ENCODE results near the gene KIR2DL1. TPM values are rescaled to one million over a fixed set of nuclear protein-coding genes. Genes with fewer than 3 reads are reported as not detected.

The KIR2DL1 gene
- total RNA-seq, 1 donor from 2014 or later, result not detected

- CTCF ChIA-PET, result no interaction called here
- ATAC-seq (ENCODE audit: low read depth) (no peak), DNase-seq (no peak)
- Mint-ChIP-seq H3K9me3 (no peaks in the 10 kb centered on the region), H3K36me3 (ENCODE audit: low read depth) (no peaks in the 10 kb centered on the region), H3K27me3 (peaks cover 7% of the 10 kb centered on the region), H3K4me1 (peaks cover 16% of the 10 kb centered on the region), H3K27ac (no peak overlapping the region), H3K4me3 (no peak overlapping the region)
- POLR2A ChIA-PET, result no interaction called here
- TF ChIP-seq CTCF (IDR thresholded peaks at IDR 0.05), result no peak
- intact Hi-C loops (cut with micrococcal nuclease), result no loop called here
Observed at GRCh38 chr19:54795758-54796157, 26.2 kb downstream of the KIR2DL1 start.

- Mint-ChIP-seq H3K4me3 (no peak within 1 kb of the TSS), H3K36me3 (ENCODE audit: low read depth) (no peaks in the 10 kb centered on the region), H3K27ac (no peak within 1 kb of the TSS), H3K27me3 (peaks cover 23% of the 10 kb centered on the region), H3K4me1 (no peaks in the 10 kb centered on the region), H3K9me3 (no peaks in the 10 kb centered on the region)
- intact Hi-C loops (cut with micrococcal nuclease), result no loop called here
- TF ChIP-seq CTCF (IDR thresholded peaks at IDR 0.05), result no peak
- ATAC-seq (ENCODE audit: low read depth), result no peak
- DNase-seq, result no peak
- CTCF ChIA-PET, result no interaction called here
- POLR2A ChIA-PET, result no interaction called here
Observed at GRCh38 chr19:54803410-54803809, 33.8 kb downstream of the KIR2DL1 start, which contains the start of gene KIR2DL4. Gene KIR2DL4 (plus strand): TSS chr19:54803610. CDS start chr19:54803652, 42 bp downstream.

GRCh38 chr19:54804101-54804500 lies 34.5 kb downstream of the KIR2DL1 start:
- no peak overlapping the region for H3K27ac Mint-ChIP-seq
- ChIA-PET POLR2A (no interaction called here), CTCF (no interaction called here)
- DNase-seq, result no peak
- no peaks in the 10 kb centered on the region for H3K4me1 Mint-ChIP-seq
- no peaks in the 10 kb centered on the region for H3K36me3 Mint-ChIP-seq (ENCODE audit: low read depth)
- TF ChIP-seq CTCF (IDR thresholded peaks at IDR 0.05), result no peak
- ATAC-seq (ENCODE audit: low read depth), result no peak
- intact Hi-C loops (cut with micrococcal nuclease), result no loop called here
- peaks cover 22% of the 10 kb centered on the region for H3K27me3 Mint-ChIP-seq
- no peak overlapping the region for H3K4me3 Mint-ChIP-seq
- no peaks in the 10 kb centered on the region for H3K9me3 Mint-ChIP-seq

- H3K27me3 Mint-ChIP-seq, result peaks cover 24% of the 10 kb centered on the region
- H3K27ac Mint-ChIP-seq, result no peak overlapping the region
- no peak overlapping the region for H3K4me3 Mint-ChIP-seq
- no peaks in the 10 kb centered on the region for H3K4me1 Mint-ChIP-seq
- no peak for TF ChIP-seq CTCF (IDR thresholded peaks at IDR 0.05)
- POLR2A ChIA-PET, result no interaction called here
- no peaks in the 10 kb centered on the region for H3K36me3 Mint-ChIP-seq (ENCODE audit: low read depth)
- CTCF ChIA-PET, result no interaction called here
- intact Hi-C loops (cut with micrococcal nuclease), result no loop called here
- no peak for DNase-seq
- no peak for ATAC-seq (ENCODE audit: low read depth)
- H3K9me3 Mint-ChIP-seq, result no peaks in the 10 kb centered on the region
Observed at GRCh38 chr19:54804571-54804970, 35.0 kb downstream of the KIR2DL1 start.

- Mint-ChIP-seq H3K4me1 (no peaks in the 10 kb centered on the region), H3K4me3 (no peak overlapping the region), H3K9me3 (no peaks in the 10 kb centered on the region), H3K27ac (no peak overlapping the region), H3K36me3 (ENCODE audit: low read depth) (no peaks in the 10 kb centered on the region), H3K27me3 (peaks cover 28% of the 10 kb centered on the region)
- ChIA-PET POLR2A (no interaction called here), CTCF (no interaction called here)
- ATAC-seq (ENCODE audit: low read depth) (no peak), DNase-seq (no peak)
- intact Hi-C loops (cut with micrococcal nuclease), result no loop called here
- no peak for TF ChIP-seq CTCF (IDR thresholded peaks at IDR 0.05)
Observed at GRCh38 chr19:54805665-54806515, 36.3 kb downstream of the KIR2DL1 start.

Measured in activated B cell treated with CpG ODN at 0.5 μM for 24 hours (primary cell).